GM23338 (cell line): ENCODE results near the gene PIK3R5. TPM values are rescaled to one million over a fixed set of nuclear protein-coding genes. Genes with fewer than 3 reads are reported as not detected.
"Not testable (repeated sequence)": the region's sequence is repeated elsewhere in the genome, so short reads cannot be mapped to it uniquely, and the experiment has no call there.

Source experiments
- ATAC-seq: fragments of 200-7000 bp; cut with Tn5 transposase; 3 replicates; pipeline ENCODE4 v1.9.1; 2020
- DNase-seq: peaks from one replicate; pipeline ENCODE4 v3.0.0-alpha.2; 2015; ENCODE audit warnings: low spot score
- H2AFZ ChIP-seq: fragments of 200-600 bp; sonication (generic); 2 replicates; pipeline ENCODE4 v1.8.0; 2016; ENCODE audit warnings: antibody characterized with exemption, mild to moderate bottlenecking, moderate library complexity
- H3F3A ChIP-seq: fragments of 200-600 bp; sonication (generic); replicated peaks from 2 replicates; pipeline ENCODE4 v1.8.0; 2017; ENCODE audit warnings: antibody characterized with exemption, mixed run types, low read depth
- H3K27ac ChIP-seq: fragments of 200-600 bp; sonication (generic); 2 replicates; pipeline ENCODE4 v1.6.1; 2016; ENCODE audit warnings: low read depth
- H3K27me3 ChIP-seq: fragments of 200-600 bp; sonication (generic); 2 replicates; pipeline ENCODE4 v1.8.0; 2016; ENCODE audit warnings: mild to moderate bottlenecking, mixed run types, moderate library complexity; ENCODE audit not compliant: insufficient read depth
- H3K36me3 ChIP-seq: fragments of 200-600 bp; sonication (generic); 2 replicates; pipeline ENCODE4 v1.8.0; 2016; ENCODE audit warnings: mild to moderate bottlenecking; ENCODE audit not compliant: insufficient read depth
- H3K4me1 ChIP-seq: fragments of 200-600 bp; sonication (generic); 2 replicates; pipeline ENCODE4 v1.8.0; 2016; ENCODE audit warnings: mild to moderate bottlenecking, moderate library complexity; ENCODE audit not compliant: insufficient read depth
- H3K4me2 ChIP-seq: fragments of 200-600 bp; sonication (generic); 2 replicates; pipeline ENCODE4 v1.7.1; 2017; ENCODE audit warnings: mixed run types
- H3K4me3 ChIP-seq: fragments of 200-600 bp; sonication (generic); 2 replicates; pipeline ENCODE4 v1.6.1; 2016; ENCODE audit warnings: mixed run types
- H3K79me2 ChIP-seq: fragments of 200-600 bp; sonication (generic); replicated peaks from 2 replicates; pipeline ENCODE4 v1.8.0; 2017; ENCODE audit warnings: mild to moderate bottlenecking; ENCODE audit not compliant: insufficient read depth
- H3K9me2 ChIP-seq: fragments of 200-600 bp; sonication (generic); 2 replicates; pipeline ENCODE4 v1.8.0; 2017; ENCODE audit not compliant: insufficient read depth
- H4K20me1 ChIP-seq: fragments of 200-600 bp; sonication (generic); replicated peaks from 2 replicates; pipeline ENCODE4 v1.8.0; 2017; ENCODE audit warnings: mild to moderate bottlenecking; ENCODE audit not compliant: insufficient read depth
- H3K27ac Mint-ChIP-seq: 2 replicates; pipeline ENCODE4 v1.8.0; 2020; ENCODE audit warnings: inconsistent platforms, mild to moderate bottlenecking, moderate library complexity, mixed read lengths
- H3K27me3 Mint-ChIP-seq: 3 replicates; pipeline ENCODE4 v1.8.0; 2022; ENCODE audit warnings: low read depth, mild to moderate bottlenecking, moderate library complexity, mixed read lengths, inconsistent platforms; ENCODE audit not compliant: insufficient read depth, poor library complexity
- H3K36me3 Mint-ChIP-seq: 3 replicates; pipeline ENCODE4 v1.8.0; 2021; ENCODE audit warnings: low read depth, mild to moderate bottlenecking, inconsistent platforms, moderate library complexity, mixed read lengths
- H3K4me1 Mint-ChIP-seq: 3 replicates; pipeline ENCODE4 v1.8.0; 2020; ENCODE audit warnings: mild to moderate bottlenecking, inconsistent platforms, mixed read lengths
- H3K4me3 Mint-ChIP-seq: 3 replicates; pipeline ENCODE4 v1.8.0; 2021; ENCODE audit warnings: moderate library complexity, mild to moderate bottlenecking, inconsistent platforms, mixed read lengths
- H3K9me3 Mint-ChIP-seq: 3 replicates; pipeline ENCODE4 v1.8.0; 2020; ENCODE audit warnings: moderate library complexity, mild to moderate bottlenecking, inconsistent platforms, mixed read lengths
- CREB1 ChIP-seq: fragments of 250-450 bp; sonication (Bioruptor Pico); IDR thresholded peaks from 2 replicates; pipeline ENCODE4 v1.5.0; 2020; ENCODE audit warnings: low read depth, mild to moderate bottlenecking, moderate library complexity
- EZH2 ChIP-seq: fragments of 200-600 bp; sonication (generic); IDR thresholded peaks from one replicate; pipeline ENCODE4 v1.8.0; 2017; ENCODE audit warnings: antibody characterized with exemption, mild to moderate bottlenecking, low read depth; ENCODE audit not compliant: unreplicated experiment
- EZH2phosphoT487 ChIP-seq: fragments of 200-600 bp; sonication (generic); IDR thresholded peaks from one replicate; pipeline ENCODE4 v1.8.1; 2018; ENCODE audit warnings: antibody characterized with exemption; ENCODE audit not compliant: unreplicated experiment
- JUNB ChIP-seq: IDR thresholded peaks from one replicate; pipeline ENCODE4 v1.6.1; 2016; ENCODE audit warnings: antibody characterized with exemption; ENCODE audit not compliant: unreplicated experiment
- NANOG ChIP-seq: IDR thresholded peaks from 2 replicates; pipeline ENCODE4 v1.6.1; 2016; ENCODE audit warnings: antibody characterized with exemption, borderline replicate concordance
- POLR2AphosphoS5 ChIP-seq: IDR thresholded peaks from 2 replicates; pipeline ENCODE4 v1.6.1; 2016; ENCODE audit warnings: antibody characterized with exemption, low read depth
- REST ChIP-seq: IDR thresholded peaks from one replicate; pipeline ENCODE4 v1.6.1; 2018; ENCODE audit warnings: antibody characterized with exemption; ENCODE audit not compliant: unreplicated experiment
- STAT1 ChIP-seq: IDR thresholded peaks from one replicate; pipeline ENCODE4 v1.6.1; 2016; ENCODE audit warnings: antibody characterized with exemption; ENCODE audit not compliant: unreplicated experiment
- ZNF114 ChIP-seq: fragments of 250-450 bp; sonication (Bioruptor Pico); IDR thresholded peaks from 2 replicates; pipeline ENCODE4 v1.5.0; 2020; ENCODE audit warnings: mild to moderate bottlenecking, moderate library complexity
- ZNF331 ChIP-seq: fragments of 250-450 bp; sonication (Bioruptor Pico); IDR thresholded peaks from 2 replicates; pipeline ENCODE4 v1.5.0; 2020; ENCODE audit warnings: low read depth, mild to moderate bottlenecking, moderate library complexity
- polyA plus RNA-seq: library from polyadenylated mRNA; unstranded; fragments of >200 nt; fragmentation: Nextera tagmentation; extraction: Ambion mirVana; gene quantifications from 2 replicates; pipeline ENCODE4 v1.2.1, GENCODE V29; 2016
- total RNA-seq: library from RNA; depleted of rRNA; stranded (reverse); fragments of >200 nt; shearing (Covaris generic); gene quantifications from 2 replicates; pipeline ENCODE4 v1.2.3, GENCODE V29; 2014
- TF ChIP-seq, protein P1 (sequence below): IDR thresholded peaks from 2 replicates; pipeline ENCODE4 v1.6.1; 2016; ENCODE audit warnings: antibody characterized with exemption

PIK3R5 gene
- total and polyA plus RNA-seq, 2 experiments from 2014 or later, result 1.7 to 9.4 TPM

DNA sequence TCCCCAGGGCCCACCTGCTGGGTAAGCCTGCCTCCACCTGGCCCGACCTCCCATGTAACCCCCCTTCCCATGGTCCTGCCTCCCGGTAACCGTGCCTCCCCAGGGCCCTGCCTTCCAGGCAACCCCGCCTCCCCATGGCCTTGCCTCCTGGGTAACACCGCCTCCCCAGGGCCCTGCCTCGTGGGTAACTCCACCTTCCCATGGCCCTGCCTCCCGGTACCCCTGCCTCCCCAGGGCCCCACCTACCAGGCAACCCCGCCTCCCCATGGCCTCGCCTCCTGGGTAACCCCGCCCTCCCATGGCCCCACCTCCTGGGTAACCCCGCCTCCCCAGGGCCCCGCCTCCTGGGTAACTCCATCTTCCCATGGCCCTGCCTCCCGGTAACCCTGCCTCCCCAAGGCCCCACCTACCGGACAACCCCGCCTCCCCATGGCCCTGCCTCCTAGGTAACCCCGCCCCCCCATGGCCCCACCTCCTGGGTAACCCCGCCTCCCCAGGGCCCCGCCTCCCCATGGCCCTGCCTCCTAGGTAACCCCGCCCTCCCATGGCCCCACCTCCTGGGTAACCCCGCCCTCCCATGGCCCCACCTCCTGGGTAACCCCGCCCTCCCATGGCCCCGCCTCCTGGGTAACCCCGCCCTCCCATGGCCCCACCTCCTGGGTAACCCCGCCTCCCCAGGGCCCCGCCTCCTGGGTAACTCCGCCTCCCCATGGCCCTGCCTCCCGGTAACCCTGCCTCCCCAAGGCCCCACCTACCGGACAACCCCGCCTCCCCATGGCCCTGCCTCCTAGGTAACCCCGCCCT lies 80.1 kb downstream of the PIK3R5 start:
- not testable (repeated sequence) for H3K27ac ChIP-seq, H3K9me3 Mint-ChIP-seq, H3K4me1 Mint-ChIP-seq, H3K4me3 Mint-ChIP-seq, H3K36me3 Mint-ChIP-seq, H3K27me3 ChIP-seq, H3K27me3 Mint-ChIP-seq, H3K4me3 ChIP-seq, H3F3A ChIP-seq, H4K20me1 ChIP-seq, H2AFZ ChIP-seq, H3K4me2 ChIP-seq, H3K4me1 ChIP-seq, H3K27ac Mint-ChIP-seq, H3K79me2 ChIP-seq, H3K36me3 ChIP-seq, H3K9me2 ChIP-seq
- DNase-seq (peak; percentile 62), ATAC-seq (peak; percentile 29)

- H2AFZ ChIP-seq, result no peak overlapping the region
- H3K4me1 ChIP-seq, result no peaks in the 10 kb centered on the region
- Mint-ChIP-seq H3K27ac (no peak overlapping the region; the same call in 1 of the 2 replicates), H3K27me3 (peaks cover 5% of the 10 kb centered on the region), H3K9me3 (no peaks in the 10 kb centered on the region), H3K4me1 (0 out of 3 replicates have a peak, but pooled peaks cover 2% of the 10 kb centered on the region), H3K36me3 (peaks cover 4% of the 10 kb centered on the region; the same call in 2 of the 3 replicates), H3K4me3 (no peak overlapping the region)
- no peaks in the 10 kb centered on the region for H4K20me1 ChIP-seq
- DNase-seq, result no peak
- no peaks in the 10 kb centered on the region for H3K27me3 ChIP-seq
- ATAC-seq, result no peak
- H3K9me2 ChIP-seq, result no peaks in the 10 kb centered on the region
- H3K4me2 ChIP-seq, result no peak overlapping the region
- H3F3A ChIP-seq, result no peaks in the 10 kb centered on the region
- no peaks in the 10 kb centered on the region for H3K79me2 ChIP-seq
- no peak for TF ChIP-seq POLR2AphosphoS5
- TF ChIP-seq EZH2, result no peak
- no peak for TF ChIP-seq CREB1 (CRISPR knock-in tag)
- TF ChIP-seq JUNB, result no peak
- TF ChIP-seq NANOG, result no peak
- no peak for TF ChIP-seq ZNF114
- no peak for TF ChIP-seq ZNF331 (CRISPR knock-in tag)
- no peak for TF ChIP-seq EZH2phosphoT487
- TF ChIP-seq REST, result no peak
- TF ChIP-seq, protein P1, sequence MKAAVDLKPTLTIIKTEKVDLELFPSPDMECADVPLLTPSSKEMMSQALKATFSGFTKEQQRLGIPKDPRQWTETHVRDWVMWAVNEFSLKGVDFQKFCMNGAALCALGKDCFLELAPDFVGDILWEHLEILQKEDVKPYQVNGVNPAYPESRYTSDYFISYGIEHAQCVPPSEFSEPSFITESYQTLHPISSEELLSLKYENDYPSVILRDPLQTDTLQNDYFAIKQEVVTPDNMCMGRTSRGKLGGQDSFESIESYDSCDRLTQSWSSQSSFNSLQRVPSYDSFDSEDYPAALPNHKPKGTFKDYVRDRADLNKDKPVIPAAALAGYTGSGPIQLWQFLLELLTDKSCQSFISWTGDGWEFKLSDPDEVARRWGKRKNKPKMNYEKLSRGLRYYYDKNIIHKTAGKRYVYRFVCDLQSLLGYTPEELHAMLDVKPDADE, result no peak
- no peak for TF ChIP-seq STAT1
- H3K36me3 ChIP-seq, result no peaks in the 10 kb centered on the region
- no peak overlapping the region for H3K27ac ChIP-seq
- no peak overlapping the region for H3K4me3 ChIP-seq
Observed at GRCh38 chr17:8884336-8884990, 81.0 kb downstream of the PIK3R5 start.
